Choroid plexus epithelial cell (primary cell): Measurements from ENCODE around the gene AGPAT3.

Experiments used
- DNase-seq: peaks from one replicate; pipeline ENCODE4 v3.0.0-alpha.2; 2010; ENCODE audit warnings: low read depth
- H3K4me3 ChIP-seq: 2 replicates; pipeline ENCODE4 v1.5.1; 2011; ENCODE audit warnings: low read depth, mild to moderate bottlenecking, control low read depth, low read length, moderate library complexity
- CTCF ChIP-seq: conservative IDR thresholded peaks from 2 replicates; pipeline ENCODE4 v1.5.1; 2011; ENCODE audit warnings: low read depth, mild to moderate bottlenecking, control low read depth, inconsistent platforms, low read length, moderate library complexity

AGPAT3 gene

GRCh38 chr21:43827015-43827611 lies 37.9 kb upstream of the AGPAT3 start:
- TF ChIP-seq CTCF, result no peak
- DNase-seq, result peak; percentile 39
- H3K4me3 ChIP-seq, result no peak overlapping the region

- DNase-seq, result no peak
- no peak overlapping the region for H3K4me3 ChIP-seq
- no peak for TF ChIP-seq CTCF
Observed at GRCh38 chr21:43829161-43829560, 35.9 kb upstream of the AGPAT3 start.

DNA sequence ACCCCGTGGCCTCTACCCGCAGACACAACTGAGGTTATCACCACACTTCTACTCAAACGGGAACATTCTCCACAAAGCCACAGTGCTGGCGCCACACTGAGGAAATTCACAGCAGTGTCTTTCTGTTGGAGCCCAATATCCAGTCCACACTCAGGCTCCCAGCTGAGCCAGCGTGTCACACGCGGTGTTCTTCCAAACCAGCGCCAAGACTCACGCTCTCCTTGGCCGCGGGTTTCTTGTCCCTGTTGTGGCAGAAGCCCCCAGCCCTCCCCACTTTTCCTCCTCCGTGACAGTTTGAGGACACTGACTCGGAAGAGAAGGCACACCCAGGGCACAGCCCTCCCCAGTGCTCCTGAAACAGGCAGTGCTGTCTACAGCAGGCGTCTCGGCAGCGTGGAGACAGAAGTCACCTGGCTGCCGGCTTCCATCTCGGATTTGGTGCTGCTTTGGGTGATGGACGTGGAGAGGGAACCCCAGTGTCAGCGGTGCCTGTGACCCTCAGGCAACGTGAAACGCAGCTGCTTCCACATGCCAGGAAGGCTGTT lies 35.4 kb upstream of the AGPAT3 start:
- H3K4me3 ChIP-seq, result no peak overlapping the region
- TF ChIP-seq CTCF, result peak; percentile 22
- DNase-seq, result no peak

DNA sequence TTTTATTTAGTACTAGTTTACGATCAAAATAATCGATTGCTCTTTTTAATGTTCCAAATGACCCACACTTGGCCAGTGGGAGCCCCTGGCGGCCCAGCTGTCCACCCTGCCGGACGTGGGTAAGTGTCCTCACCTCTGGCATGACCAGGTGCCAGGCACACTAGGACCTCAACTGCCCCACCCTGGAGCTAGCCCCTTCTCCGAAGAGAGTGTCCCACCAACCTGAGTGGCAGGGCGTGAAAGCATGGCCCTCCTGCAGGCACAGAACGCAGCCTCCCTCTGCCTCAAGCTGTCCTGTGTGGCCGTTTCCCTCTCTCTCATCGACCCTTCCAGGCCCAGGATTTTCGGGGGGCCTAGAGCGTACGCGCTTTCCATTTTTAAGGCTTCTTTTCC lies 32.9 kb upstream of the AGPAT3 start:
- no peak overlapping the region for H3K4me3 ChIP-seq
- no peak for TF ChIP-seq CTCF
- DNase-seq, result no peak

DNA sequence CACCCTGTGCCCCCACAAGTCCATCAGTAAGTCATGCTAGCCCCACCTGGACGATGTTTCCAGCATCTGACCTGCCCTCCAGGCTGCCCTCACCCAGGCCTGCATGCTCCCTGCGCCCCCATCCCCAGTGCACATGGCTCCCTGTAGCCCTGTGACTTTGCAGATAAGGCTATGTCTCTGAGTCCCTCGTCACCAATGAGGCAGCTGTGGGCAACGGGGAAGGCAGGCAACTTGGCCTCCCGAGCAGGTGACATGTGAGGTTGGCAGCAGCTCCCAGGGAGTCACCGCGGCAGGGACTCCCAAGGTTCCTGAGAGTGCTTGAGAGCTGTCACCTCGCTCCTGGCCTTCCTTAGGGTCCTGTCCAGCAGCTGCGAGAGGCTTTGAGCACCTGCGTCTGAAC lies 32.4 kb upstream of the AGPAT3 start:
- no peak overlapping the region for H3K4me3 ChIP-seq
- no peak for DNase-seq
- no peak for TF ChIP-seq CTCF

DNA sequence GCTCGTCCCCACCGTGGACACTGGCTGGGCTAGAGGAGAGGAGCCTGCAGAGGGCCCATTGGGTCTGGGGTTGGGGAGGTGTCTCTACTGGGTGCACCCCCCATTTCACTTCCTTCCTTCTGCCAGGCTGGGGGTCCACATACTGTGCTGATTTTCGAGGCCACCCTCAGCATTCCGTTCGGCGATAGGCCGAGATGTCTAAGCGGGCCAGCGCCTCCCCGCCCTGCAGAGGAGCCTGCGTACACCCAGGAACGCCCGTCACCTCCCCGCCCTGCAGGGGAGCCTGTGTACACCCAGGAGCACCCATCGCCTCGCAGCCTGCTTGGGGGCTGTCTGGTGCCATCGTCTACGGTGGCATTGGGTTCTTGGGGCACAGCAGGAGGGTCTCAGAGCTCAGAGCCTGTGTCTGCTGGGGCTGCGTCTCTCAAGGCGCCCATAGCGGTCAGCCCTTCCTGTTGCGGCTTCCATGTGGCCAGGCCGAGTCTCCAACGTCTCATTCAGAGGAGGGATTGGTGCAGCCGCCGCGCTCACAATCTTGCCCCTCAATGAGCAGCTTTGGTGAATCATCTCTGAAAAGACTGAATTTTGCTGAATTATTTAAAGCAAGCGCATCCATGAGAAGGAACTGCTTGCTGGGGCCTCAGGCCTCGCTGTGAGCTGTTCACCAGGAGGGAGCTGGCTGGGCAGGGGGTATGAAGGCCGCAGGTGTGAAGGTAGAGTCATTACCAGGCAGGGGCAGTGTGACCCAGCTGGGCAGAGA lies 30.7 kb upstream of the AGPAT3 start:
- no peak for TF ChIP-seq CTCF
- DNase-seq, result no peak
- no peak overlapping the region for H3K4me3 ChIP-seq
